Activated CD4-positive, alpha-beta T cell treated with anti-CD3 and anti-CD28 coated beads, Interleukin-10, Interleukin-2, amounts not matched to agents 100 ng/mL and 50 ng/mL, durations not matched to agents 16 hours and 8 hours (primary cell): ENCODE measurements around the gene DHX40.
A peak's percentile ranks its signal among the peaks of the same experiment; 100 is the strongest.
"Not testable (repeated sequence)": the region's sequence is repeated elsewhere in the genome, so short reads cannot be mapped to it uniquely, and the experiment has no call there.

Source experiments
- DNase-seq: peaks from one replicate; pipeline ENCODE4 v3.0.0-alpha.2; 2020

DHX40 gene

DNA sequence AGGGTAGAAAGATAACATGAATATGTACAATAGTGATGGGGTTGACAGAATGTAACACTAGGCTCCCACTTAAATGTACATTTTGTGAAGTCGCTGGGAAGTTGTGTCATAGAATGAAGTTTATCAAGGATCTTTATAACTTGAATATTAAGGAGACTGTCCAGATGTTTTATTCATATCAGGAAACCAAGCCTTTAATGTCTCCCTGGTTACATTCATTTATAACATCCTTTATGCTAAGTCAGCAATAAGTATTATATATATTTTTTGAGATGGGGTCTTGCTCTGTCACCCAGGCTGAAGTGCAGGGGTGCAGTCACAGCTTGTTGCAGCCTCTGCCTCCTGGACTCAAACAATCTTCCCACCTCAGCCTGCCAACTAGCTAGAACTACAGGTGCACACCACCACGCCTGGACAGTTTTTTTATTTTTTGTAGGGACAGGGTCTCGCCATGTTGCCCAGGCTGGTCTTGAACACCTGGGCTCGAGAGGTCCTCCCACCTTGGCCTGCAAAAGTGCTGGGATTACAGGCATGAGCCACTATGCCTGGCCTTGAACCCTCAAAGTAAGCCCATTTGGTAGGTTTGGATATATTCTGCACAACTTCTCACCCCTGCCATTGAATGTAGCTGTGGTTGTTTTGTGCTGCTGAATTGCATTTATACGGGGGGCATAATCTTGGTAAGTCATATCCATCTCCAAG, 68.4 kb downstream of the DHX40 start:
- DNase-seq = no peak

DNA sequence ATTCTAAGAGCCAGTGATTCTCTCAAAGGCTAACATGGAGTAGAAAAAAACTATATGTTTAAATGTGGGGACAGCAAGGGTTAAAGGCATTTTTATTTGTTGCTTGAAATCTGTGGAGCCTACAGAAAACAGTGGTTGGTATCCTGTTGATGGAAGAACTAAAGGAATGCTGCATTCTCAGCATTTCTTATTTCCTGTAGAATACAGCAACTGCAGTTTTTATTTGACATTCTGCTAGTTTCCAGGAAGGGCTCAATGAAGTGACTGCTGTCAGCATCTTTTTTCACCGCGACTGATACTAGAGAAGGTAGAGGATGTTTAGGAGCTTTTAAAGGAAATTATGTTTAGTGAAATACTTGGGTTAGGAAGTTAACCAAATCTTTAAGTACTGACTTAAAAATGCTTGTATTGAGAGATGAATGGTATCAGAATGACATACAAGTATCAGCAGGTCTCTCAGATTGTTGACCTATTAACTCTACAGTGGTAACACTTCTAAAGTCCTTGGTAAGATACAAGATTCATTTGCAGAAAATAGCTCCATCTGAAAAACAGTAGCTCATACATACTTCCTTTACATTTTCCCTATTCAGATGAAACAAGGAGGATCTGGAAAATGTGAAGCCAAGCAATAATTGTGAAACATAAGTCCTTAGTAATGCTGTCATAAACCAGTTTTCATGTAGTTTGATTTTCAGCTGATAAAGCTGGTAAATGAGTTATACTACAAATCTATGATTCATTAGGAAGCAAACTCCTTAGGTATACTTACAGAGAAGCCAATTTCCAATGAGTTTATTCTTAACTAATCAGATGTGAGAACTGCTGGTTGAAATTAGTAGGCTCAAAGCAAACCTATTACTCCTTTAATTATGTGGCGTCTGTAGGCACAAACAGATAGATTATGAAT, 69.5 kb downstream of the DHX40 start:
- DNase-seq = peak; percentile 50

DNA sequence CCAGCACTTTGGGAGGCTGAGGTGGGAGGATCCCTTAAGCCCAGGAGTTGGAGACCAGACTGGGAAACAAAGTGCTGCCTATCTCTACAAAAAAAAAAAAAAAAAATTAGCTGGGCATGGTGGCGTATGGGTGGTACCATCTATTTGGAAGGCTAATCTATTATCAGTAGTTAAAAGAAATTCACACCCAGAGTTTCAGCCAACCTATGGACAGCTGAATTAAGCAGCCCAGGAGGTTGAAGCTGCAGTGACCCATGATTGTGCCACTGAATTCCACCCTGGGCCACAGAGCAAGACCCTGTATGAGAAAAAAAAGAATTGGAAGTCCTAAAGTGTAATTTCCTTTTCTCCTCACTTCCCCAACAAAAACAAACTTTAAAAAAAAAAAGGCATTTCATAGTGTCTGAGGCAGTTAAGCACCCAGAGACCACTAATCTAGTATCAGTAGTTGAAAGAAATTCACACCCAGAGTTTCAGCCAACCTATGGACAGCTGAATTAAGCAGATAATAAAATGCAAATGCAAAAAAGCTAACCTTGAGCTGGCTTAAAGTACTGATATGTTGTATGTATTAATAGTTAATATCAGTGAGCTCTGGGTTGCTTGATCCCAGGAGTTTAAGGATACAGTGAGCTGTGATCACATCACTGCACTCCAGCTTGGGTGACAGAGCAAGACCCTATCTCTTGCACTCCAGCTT, 72.4 kb downstream of the DHX40 start:
- DNase-seq = no peak

DNA sequence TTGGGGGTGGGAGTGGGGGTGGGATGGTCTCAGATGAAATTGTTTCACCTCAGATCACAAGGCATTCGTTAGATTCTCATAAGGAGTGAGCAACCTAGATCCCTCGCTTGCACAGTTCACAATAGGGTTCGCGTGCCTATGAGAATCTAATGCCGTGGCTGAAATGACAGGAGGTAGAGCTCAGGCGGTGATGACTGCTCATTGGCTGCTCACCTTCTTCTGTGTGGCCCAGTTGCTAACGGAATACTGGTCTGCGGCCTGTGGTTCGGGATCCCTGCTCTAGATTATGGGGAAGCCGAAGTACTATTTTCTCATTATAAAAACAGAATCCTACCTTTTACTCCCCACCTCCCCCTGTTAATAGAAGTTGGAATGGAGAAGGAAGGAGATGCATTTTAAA, 73.1 kb downstream of the DHX40 start:
- DNase-seq = no peak

DNA sequence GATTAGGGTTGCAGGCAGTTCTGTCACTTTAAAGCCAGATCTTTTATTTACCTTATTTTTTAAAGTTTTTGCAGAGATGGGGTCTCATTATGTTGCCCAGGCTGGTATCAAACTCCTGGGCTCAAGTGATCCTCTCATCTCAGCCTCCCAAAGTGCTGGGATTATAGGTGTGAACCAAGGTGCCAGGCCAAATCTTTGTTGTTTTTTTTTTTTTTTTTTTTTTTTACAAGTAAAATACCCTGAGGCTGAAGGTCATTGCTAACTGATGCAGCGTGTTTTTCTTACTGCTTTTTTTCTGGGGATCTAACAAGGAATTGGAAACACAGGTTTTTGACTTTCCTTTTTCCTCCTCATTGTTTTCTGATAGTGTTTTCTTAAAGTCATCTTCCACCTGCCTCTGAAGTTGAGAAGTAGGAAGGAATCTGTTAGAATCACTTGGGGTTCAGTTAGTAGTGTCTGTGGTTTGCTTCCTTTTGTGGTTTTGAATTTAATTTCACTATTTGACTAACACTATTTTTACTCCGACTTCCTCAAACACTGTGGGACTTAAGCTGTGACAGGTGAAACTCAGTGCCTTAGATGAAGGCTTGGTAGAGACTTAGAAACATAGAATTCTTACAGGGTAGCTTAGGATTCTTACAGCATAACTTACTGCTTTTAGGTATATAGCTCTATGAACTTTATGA, 76.5 kb downstream of the DHX40 start:
- DNase-seq = peak; percentile 78

DNA sequence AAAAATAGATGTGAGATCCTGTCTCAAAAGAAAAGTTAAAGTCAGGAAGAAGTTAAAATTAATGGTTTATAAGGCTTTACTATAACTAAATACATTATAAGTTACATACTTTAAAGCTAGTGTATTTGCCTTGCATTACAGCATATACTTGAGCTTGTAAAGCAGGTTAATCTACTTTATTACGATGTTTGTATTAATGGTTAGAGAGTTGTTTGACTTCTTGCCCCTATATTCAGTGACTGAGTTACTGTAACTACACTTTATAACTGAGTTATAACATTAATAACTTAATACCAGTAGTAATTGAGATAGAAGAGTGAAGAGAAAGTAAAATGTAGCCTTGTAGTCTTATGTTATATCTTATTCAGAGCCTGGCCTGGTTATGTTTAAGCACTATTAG, 77.2 kb downstream of the DHX40 start:
- no peak for DNase-seq

DNA sequence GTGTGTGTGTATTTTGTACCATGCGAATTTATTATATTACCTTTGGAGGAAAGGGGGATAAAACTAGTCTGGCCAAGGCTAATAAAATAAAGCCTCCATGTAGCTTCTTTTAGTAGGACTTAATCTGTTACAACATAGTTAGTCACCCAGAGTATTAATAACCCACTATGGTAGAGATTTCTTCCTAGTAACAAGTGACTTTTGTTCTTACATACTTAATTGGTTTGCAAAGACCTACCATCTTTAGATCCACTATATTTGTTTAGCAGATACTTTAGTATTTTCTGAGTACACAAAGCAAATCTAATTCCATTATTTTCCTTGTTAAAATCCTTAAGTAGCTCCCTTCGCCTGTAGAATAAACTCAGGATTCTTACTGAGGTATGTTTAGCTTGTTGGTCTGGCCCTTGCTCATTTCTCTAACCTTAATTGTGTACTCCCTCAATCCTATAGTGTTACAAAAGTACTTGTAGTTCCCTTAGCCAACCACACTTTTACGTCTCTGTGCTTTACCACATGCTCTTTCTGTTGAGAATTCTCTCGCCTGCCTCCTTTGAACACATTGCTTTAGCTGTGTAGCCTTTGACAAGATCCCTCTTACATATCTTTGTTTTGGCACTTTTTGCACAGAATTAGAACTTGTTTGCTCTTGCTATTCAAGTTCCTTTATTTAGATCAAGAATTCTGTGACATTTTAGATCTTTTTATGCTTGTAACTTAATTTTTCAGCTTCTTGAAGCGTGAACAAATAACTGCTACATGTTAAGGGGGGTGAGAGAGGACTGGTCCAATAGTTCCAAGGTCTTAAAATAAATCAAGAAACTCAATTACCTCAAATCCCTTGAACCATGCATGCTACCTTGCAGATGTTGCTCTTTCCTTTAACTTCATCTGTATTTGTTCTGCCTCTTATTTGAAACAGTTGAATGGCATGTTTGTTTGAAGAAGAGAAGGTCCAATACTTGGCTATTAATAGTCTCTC, 78.0 kb downstream of the DHX40 start:
- no peak for DNase-seq

DNA sequence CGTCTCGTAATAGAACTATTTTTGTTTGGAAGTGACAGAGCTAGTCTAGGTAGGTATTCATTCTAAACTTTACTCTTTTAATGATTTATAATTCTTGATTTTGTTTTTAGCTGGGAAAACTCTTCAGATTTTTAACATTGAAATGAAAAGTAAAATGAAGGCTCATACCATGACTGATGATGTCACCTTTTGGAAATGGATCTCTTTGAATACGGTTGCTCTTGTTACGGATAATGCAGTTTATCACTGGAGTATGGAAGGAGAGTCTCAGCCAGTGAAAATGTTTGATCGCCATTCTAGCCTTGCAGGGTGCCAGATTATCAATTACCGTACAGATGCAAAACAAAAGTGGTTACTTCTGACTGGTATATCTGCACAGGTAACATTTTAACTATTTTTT, 81.9 kb downstream of the DHX40 start:
- DNase-seq = no peak

DNA sequence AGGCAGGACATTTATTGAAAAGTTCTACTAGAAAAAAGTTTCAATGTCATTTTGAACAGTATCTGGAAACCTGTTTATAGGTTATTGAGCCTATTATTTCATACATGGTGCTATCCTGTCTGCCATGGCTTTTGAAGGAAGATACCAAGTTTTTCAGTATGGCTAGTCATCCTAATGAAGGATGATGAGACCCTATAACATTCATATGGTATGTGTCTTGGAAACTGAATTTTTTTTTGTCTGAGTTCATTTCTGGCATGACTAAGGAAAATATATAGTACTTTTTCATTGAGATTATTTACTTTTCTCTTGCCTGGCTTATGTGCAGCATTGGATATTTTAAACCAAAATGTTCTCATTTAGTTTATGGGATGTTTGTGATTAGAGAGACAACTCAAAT, 84.5 kb downstream of the DHX40 start:
- no peak for DNase-seq

DNA sequence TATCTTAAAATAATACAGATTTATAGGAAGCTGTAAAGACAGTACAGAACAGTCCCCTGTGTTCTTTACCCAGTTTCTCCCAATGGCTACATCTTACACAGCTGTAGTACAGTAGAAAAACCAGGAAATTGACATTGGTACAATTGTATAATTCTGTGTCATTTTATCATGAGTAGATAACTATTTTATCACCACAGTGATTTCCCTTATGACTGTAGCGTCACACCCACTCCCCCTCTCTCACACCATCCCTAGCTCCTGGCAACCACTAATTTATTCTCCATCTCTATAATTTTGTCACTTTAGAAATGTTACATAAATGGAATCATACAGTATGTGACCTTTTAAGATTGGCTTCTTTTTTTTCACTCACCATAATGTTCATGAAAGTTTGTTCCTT, 85.2 kb downstream of the DHX40 start:
- no peak for DNase-seq

DNA sequence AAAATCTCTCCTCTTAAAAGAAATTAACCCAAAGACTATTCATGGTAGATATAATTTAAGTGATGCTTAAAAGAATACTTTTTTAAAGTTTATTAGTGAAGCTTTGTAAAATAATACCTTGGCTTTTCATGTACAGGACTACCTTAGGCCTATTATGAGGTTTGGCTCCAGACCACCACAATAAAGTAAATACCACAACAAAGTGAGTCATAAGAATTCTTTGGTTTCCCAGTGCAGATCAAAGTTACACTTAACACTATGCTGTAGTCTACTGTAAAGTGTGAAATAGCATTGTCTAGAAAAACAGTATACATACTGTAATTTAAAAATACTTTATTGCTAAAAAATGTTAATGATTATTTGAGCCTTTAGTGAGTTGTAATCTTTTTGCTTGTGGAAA, 85.9 kb downstream of the DHX40 start:
- DNase-seq = peak; percentile 33

DNA sequence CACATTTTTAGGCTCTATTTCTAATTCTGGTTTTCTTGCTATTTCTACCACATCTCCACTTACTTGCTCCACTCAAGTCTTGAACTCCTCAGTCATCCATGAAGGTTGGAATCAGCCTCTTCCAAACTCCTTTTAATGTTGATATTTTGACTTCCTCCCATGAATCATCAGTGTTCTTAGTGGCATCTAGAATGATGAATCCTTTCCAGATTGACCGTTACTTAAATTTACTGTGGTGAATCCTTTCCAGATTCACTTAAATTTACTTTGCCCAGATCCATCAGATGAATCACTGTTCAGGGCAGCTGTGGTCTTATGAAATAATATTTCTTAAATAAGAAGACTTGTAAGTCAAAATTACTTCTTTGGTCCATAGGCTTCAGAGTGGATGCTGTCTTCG, 86.7 kb downstream of the DHX40 start:
- no peak for DNase-seq

DNA sequence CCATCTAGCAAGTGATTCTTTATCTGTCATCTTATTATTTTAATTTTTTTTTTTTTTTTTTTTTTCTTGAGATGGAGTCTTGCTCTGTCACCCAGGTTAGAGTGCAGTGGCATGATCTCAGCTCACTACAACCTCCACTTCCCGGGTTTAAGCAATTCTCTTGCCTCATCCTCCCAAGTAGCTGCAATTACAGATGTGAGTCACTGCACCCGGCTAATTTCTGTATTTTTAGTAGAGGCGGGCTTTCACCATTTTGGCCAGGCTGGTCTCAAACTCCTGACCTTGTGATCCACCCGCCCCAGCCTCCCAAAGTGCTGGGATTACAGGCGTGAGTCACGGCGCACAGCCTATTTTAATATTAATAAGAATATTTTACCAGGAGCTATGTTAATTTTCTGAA, 91.2 kb downstream of the DHX40 start:
- DNase-seq = not testable (repeated sequence)
